GM23338 (cell line): Measurements from ENCODE around the gene PAM. TPM values are rescaled to one million over a fixed set of nuclear protein-coding genes. Genes with fewer than 3 reads are reported as not detected.

Experiments used
- ATAC-seq: fragments of 200-7000 bp; cut with Tn5 transposase; 3 replicates; pipeline ENCODE4 v1.9.1; 2020
- DNase-seq: peaks from one replicate; pipeline ENCODE4 v3.0.0-alpha.2; 2015; ENCODE audit warnings: low spot score
- H2AFZ ChIP-seq: fragments of 200-600 bp; sonication (generic); 2 replicates; pipeline ENCODE4 v1.8.0; 2016; ENCODE audit warnings: antibody characterized with exemption, mild to moderate bottlenecking, moderate library complexity
- H3F3A ChIP-seq: fragments of 200-600 bp; sonication (generic); replicated peaks from 2 replicates; pipeline ENCODE4 v1.8.0; 2017; ENCODE audit warnings: antibody characterized with exemption, mixed run types, low read depth
- H3K27ac ChIP-seq: fragments of 200-600 bp; sonication (generic); 2 replicates; pipeline ENCODE4 v1.6.1; 2016; ENCODE audit warnings: low read depth
- H3K27me3 ChIP-seq: fragments of 200-600 bp; sonication (generic); 2 replicates; pipeline ENCODE4 v1.8.0; 2016; ENCODE audit warnings: mild to moderate bottlenecking, mixed run types, moderate library complexity; ENCODE audit not compliant: insufficient read depth
- H3K36me3 ChIP-seq: fragments of 200-600 bp; sonication (generic); 2 replicates; pipeline ENCODE4 v1.8.0; 2016; ENCODE audit warnings: mild to moderate bottlenecking; ENCODE audit not compliant: insufficient read depth
- H3K4me1 ChIP-seq: fragments of 200-600 bp; sonication (generic); 2 replicates; pipeline ENCODE4 v1.8.0; 2016; ENCODE audit warnings: mild to moderate bottlenecking, moderate library complexity; ENCODE audit not compliant: insufficient read depth
- H3K4me2 ChIP-seq: fragments of 200-600 bp; sonication (generic); 2 replicates; pipeline ENCODE4 v1.7.1; 2017; ENCODE audit warnings: mixed run types
- H3K4me3 ChIP-seq: fragments of 200-600 bp; sonication (generic); 2 replicates; pipeline ENCODE4 v1.6.1; 2016; ENCODE audit warnings: mixed run types
- H3K79me2 ChIP-seq: fragments of 200-600 bp; sonication (generic); replicated peaks from 2 replicates; pipeline ENCODE4 v1.8.0; 2017; ENCODE audit warnings: mild to moderate bottlenecking; ENCODE audit not compliant: insufficient read depth
- H3K9me2 ChIP-seq: fragments of 200-600 bp; sonication (generic); 2 replicates; pipeline ENCODE4 v1.8.0; 2017; ENCODE audit not compliant: insufficient read depth
- H4K20me1 ChIP-seq: fragments of 200-600 bp; sonication (generic); replicated peaks from 2 replicates; pipeline ENCODE4 v1.8.0; 2017; ENCODE audit warnings: mild to moderate bottlenecking; ENCODE audit not compliant: insufficient read depth
- H3K27ac Mint-ChIP-seq: 2 replicates; pipeline ENCODE4 v1.8.0; 2020; ENCODE audit warnings: inconsistent platforms, mild to moderate bottlenecking, moderate library complexity, mixed read lengths
- H3K27me3 Mint-ChIP-seq: 3 replicates; pipeline ENCODE4 v1.8.0; 2022; ENCODE audit warnings: low read depth, mild to moderate bottlenecking, moderate library complexity, mixed read lengths, inconsistent platforms; ENCODE audit not compliant: insufficient read depth, poor library complexity
- H3K36me3 Mint-ChIP-seq: 3 replicates; pipeline ENCODE4 v1.8.0; 2021; ENCODE audit warnings: low read depth, mild to moderate bottlenecking, inconsistent platforms, moderate library complexity, mixed read lengths
- H3K4me1 Mint-ChIP-seq: 3 replicates; pipeline ENCODE4 v1.8.0; 2020; ENCODE audit warnings: mild to moderate bottlenecking, inconsistent platforms, mixed read lengths
- H3K4me3 Mint-ChIP-seq: 3 replicates; pipeline ENCODE4 v1.8.0; 2021; ENCODE audit warnings: moderate library complexity, mild to moderate bottlenecking, inconsistent platforms, mixed read lengths
- H3K9me3 Mint-ChIP-seq: 3 replicates; pipeline ENCODE4 v1.8.0; 2020; ENCODE audit warnings: moderate library complexity, mild to moderate bottlenecking, inconsistent platforms, mixed read lengths
- CREB1 ChIP-seq: fragments of 250-450 bp; sonication (Bioruptor Pico); IDR thresholded peaks from 2 replicates; pipeline ENCODE4 v1.5.0; 2020; ENCODE audit warnings: low read depth, mild to moderate bottlenecking, moderate library complexity
- EZH2phosphoT487 ChIP-seq: fragments of 200-600 bp; sonication (generic); IDR thresholded peaks from one replicate; pipeline ENCODE4 v1.8.1; 2018; ENCODE audit warnings: antibody characterized with exemption; ENCODE audit not compliant: unreplicated experiment
- STAT1 ChIP-seq: IDR thresholded peaks from one replicate; pipeline ENCODE4 v1.6.1; 2016; ENCODE audit warnings: antibody characterized with exemption; ENCODE audit not compliant: unreplicated experiment
- ZNF331 ChIP-seq: fragments of 250-450 bp; sonication (Bioruptor Pico); IDR thresholded peaks from 2 replicates; pipeline ENCODE4 v1.5.0; 2020; ENCODE audit warnings: low read depth, mild to moderate bottlenecking, moderate library complexity
- polyA plus RNA-seq: library from polyadenylated mRNA; unstranded; fragments of >200 nt; fragmentation: Nextera tagmentation; extraction: Ambion mirVana; gene quantifications from 2 replicates; pipeline ENCODE4 v1.2.1, GENCODE V29; 2016
- total RNA-seq: library from RNA; depleted of rRNA; stranded (reverse); fragments of >200 nt; shearing (Covaris generic); gene quantifications from 2 replicates; pipeline ENCODE4 v1.2.3, GENCODE V29; 2014
- TF ChIP-seq, protein P1 (sequence below): fragments of 250-450 bp; sonication (Bioruptor Pico); IDR thresholded peaks from 2 replicates; pipeline ENCODE4 v1.5.0; 2020; ENCODE audit warnings: mild to moderate bottlenecking, moderate library complexity

The PAM gene
- total and polyA plus RNA-seq, 2 experiments from 2014 or later = 33.9 to 79.4 TPM

- Mint-ChIP-seq H3K9me3 (no peaks in the 10 kb centered on the region), H3K4me1 (peaks cover 2% of the 10 kb centered on the region; the same call in 2 of the 3 replicates), H3K27ac (no peak overlapping the region), H3K27me3 (no peaks in the 10 kb centered on the region), H3K4me3 (no peak overlapping the region), H3K36me3 (no peaks in the 10 kb centered on the region)
- no peaks in the 10 kb centered on the region for H3F3A ChIP-seq
- H3K79me2 ChIP-seq = no peaks in the 10 kb centered on the region
- H3K4me2 ChIP-seq = no peak overlapping the region
- H2AFZ ChIP-seq = no peak overlapping the region
- H3K36me3 ChIP-seq = no peaks in the 10 kb centered on the region
- TF ChIP-seq EZH2phosphoT487 (no peak), ZNF331 (CRISPR knock-in tag) (no peak)
- ATAC-seq (no peak), DNase-seq (no peak)
- no peaks in the 10 kb centered on the region for H4K20me1 ChIP-seq
- no peak overlapping the region for H3K4me3 ChIP-seq
- no peaks in the 10 kb centered on the region for H3K9me2 ChIP-seq
- H3K27ac ChIP-seq = no peak overlapping the region
- no peaks in the 10 kb centered on the region for H3K27me3 ChIP-seq
- H3K4me1 ChIP-seq = no peaks in the 10 kb centered on the region
Measured at GRCh38 chr5:102932781-102933180, 177.7 kb downstream of the PAM start.

GRCh38 chr5:102933316-102933715 is 178.2 kb downstream of the PAM start:
- no peak overlapping the region for H3K4me3 Mint-ChIP-seq
- H3K27ac ChIP-seq = no peak overlapping the region
- ATAC-seq = no peak
- H2AFZ ChIP-seq = no peak overlapping the region
- no peaks in the 10 kb centered on the region for H3K36me3 Mint-ChIP-seq
- H3K79me2 ChIP-seq = no peaks in the 10 kb centered on the region
- H3K4me2 ChIP-seq = no peak overlapping the region
- no peaks in the 10 kb centered on the region for H3F3A ChIP-seq
- no peaks in the 10 kb centered on the region for H4K20me1 ChIP-seq
- H3K36me3 ChIP-seq = no peaks in the 10 kb centered on the region
- TF ChIP-seq, protein P1, sequence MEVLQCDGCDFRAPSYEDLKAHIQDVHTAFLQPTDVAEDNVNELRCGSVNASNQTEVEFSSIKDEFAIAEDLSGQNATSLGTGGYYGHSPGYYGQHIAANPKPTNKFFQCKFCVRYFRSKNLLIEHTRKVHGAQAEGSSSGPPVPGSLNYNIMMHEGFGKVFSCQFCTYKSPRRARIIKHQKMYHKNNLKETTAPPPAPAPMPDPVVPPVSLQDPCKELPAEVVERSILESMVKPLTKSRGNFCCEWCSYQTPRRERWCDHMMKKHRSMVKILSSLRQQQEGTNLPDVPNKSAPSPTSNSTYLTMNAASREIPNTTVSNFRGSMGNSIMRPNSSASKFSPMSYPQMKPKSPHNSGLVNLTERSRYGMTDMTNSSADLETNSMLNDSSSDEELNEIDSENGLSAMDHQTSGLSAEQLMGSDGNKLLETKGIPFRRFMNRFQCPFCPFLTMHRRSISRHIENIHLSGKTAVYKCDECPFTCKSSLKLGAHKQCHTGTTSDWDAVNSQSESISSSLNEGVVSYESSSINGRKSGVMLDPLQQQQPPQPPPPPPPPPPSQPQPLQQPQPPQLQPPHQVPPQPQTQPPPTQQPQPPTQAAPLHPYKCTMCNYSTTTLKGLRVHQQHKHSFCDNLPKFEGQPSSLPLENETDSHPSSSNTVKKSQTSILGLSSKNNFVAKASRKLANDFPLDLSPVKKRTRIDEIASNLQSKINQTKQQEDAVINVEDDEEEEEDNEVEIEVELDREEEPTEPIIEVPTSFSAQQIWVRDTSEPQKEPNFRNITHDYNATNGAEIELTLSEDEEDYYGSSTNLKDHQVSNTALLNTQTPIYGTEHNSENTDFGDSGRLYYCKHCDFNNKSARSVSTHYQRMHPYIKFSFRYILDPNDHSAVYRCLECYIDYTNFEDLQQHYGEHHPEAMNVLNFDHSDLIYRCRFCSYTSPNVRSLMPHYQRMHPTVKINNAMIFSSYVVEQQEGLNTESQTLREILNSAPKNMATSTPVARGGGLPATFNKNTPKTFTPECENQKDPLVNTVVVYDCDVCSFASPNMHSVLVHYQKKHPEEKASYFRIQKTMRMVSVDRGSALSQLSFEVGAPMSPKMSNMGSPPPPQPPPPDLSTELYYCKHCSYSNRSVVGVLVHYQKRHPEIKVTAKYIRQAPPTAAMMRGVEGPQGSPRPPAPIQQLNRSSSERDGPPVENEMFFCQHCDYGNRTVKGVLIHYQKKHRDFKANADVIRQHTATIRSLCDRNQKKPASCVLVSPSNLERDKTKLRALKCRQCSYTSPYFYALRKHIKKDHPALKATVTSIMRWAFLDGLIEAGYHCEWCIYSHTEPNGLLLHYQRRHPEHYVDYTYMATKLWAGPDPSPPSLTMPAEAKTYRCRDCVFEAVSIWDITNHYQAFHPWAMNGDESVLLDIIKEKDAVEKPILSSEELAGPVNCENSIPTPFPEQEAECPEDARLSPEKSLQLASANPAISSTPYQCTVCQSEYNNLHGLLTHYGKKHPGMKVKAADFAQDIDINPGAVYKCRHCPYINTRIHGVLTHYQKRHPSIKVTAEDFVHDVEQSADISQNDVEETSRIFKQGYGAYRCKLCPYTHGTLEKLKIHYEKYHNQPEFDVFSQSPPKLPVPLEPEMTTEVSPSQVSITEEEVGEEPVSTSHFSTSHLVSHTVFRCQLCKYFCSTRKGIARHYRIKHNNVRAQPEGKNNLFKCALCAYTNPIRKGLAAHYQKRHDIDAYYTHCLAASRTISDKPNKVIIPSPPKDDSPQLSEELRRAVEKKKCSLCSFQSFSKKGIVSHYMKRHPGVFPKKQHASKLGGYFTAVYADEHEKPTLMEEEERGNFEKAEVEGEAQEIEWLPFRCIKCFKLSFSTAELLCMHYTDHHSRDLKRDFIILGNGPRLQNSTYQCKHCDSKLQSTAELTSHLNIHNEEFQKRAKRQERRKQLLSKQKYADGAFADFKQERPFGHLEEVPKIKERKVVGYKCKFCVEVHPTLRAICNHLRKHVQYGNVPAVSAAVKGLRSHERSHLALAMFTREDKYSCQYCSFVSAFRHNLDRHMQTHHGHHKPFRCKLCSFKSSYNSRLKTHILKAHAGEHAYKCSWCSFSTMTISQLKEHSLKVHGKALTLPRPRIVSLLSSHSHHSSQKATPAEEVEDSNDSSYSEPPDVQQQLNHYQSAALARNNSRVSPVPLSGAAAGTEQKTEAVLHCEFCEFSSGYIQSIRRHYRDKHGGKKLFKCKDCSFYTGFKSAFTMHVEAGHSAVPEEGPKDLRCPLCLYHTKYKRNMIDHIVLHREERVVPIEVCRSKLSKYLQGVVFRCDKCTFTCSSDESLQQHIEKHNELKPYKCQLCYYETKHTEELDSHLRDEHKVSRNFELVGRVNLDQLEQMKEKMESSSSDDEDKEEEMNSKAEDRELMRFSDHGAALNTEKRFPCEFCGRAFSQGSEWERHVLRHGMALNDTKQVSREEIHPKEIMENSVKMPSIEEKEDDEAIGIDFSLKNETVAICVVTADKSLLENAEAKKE = no peak
- TF ChIP-seq CREB1 (CRISPR knock-in tag) = no peak
- TF ChIP-seq STAT1 = no peak
- H3K27ac Mint-ChIP-seq = no peak overlapping the region
- no peak for DNase-seq
- H3K9me2 ChIP-seq = no peaks in the 10 kb centered on the region
- H3K9me3 Mint-ChIP-seq = no peaks in the 10 kb centered on the region
- peaks cover 2% of the 10 kb centered on the region; the same call in 2 of the 3 replicates for H3K4me1 Mint-ChIP-seq
- H3K27me3 ChIP-seq = no peaks in the 10 kb centered on the region
- H3K4me3 ChIP-seq = no peak overlapping the region
- H3K27me3 Mint-ChIP-seq = no peaks in the 10 kb centered on the region
- no peaks in the 10 kb centered on the region for H3K4me1 ChIP-seq
